H1 (cell line): ENCODE results near the gene RARB. TPM values are rescaled to one million over a fixed set of nuclear protein-coding genes. Genes with fewer than 3 reads are reported as not detected.

ENCODE experiments used
- CTCF ChIA-PET: fragments of 300-600 bp; sonication (Branson Sonifier 250); formaldehyde crosslinking; loops from one replicate; lab custom pipeline; 2021; ENCODE audit not compliant: partially characterized antibody; lab: Charles Lee
- POLR2A ChIA-PET: fragments of 300-600 bp; sonication (Branson Sonifier 250); formaldehyde crosslinking; loops from one replicate; lab custom pipeline; 2021; ENCODE audit warnings: inconsistent platforms; ENCODE audit not compliant: partially characterized antibody; lab: Charles Lee
- DNase-seq, 2 experiments: peaks; one replicate each; pipeline versions ENCODE4 v3.0.0 to v3.0.0-alpha.2; 2010 to 2022; ENCODE audit warnings: low spot score in 2 of 2, low read depth in 1 of 2, mixed read lengths in 1 of 2
- FAIRE-seq: peaks from 2 replicates; lab custom pipeline; 2011; peaks lifted over from hg19 to GRCh38; lab: Jason Lieb, UNC
- H2AFZ ChIP-seq: 2 replicates; pipeline ENCODE4 v1.8.1; 2012; ENCODE audit warnings: low read length, inconsistent platforms
- H2AK5ac ChIP-seq: 2 replicates; pipeline ENCODE4 v1.6.1; 2013; ENCODE audit warnings: low read depth, low read length
- H2BK120ac ChIP-seq: replicated peaks from 2 replicates; pipeline ENCODE3; 2013; ENCODE audit warnings: low read depth, low read length, inconsistent platforms
- H2BK12ac ChIP-seq: 2 replicates; pipeline ENCODE4 v1.6.1; 2013; ENCODE audit warnings: low read depth, low read length
- H2BK15ac ChIP-seq: 2 replicates; pipeline ENCODE4 v1.6.1; 2013; ENCODE audit warnings: low read length
- H2BK20ac ChIP-seq: 2 replicates; pipeline ENCODE4 v1.6.1; 2013; ENCODE audit warnings: low read length
- H2BK5ac ChIP-seq: 2 replicates; pipeline ENCODE4 v1.6.1; 2013; ENCODE audit warnings: low read depth, low read length
- H3K14ac ChIP-seq: 2 replicates; pipeline ENCODE4 v1.6.1; 2013; ENCODE audit warnings: inconsistent platforms; ENCODE audit not compliant: insufficient read length
- H3K18ac ChIP-seq: 2 replicates; pipeline ENCODE4 v1.6.1; 2013; ENCODE audit warnings: low read length; ENCODE audit errors: extremely low read depth
- H3K23ac ChIP-seq: 2 replicates; pipeline ENCODE4 v1.6.1; 2013; ENCODE audit warnings: inconsistent platforms; ENCODE audit not compliant: insufficient read length
- H3K23me2 ChIP-seq: 2 replicates; pipeline ENCODE4 v1.6.1; 2013; ENCODE audit warnings: low read depth, low read length
- H3K27ac ChIP-seq: 2 replicates; pipeline ENCODE4 v1.6.1; 2011; ENCODE audit warnings: low read depth, low read length, inconsistent platforms
- H3K27me3 ChIP-seq, 4 experiments: replicated peaks in 1 of 4; 1 replicate in 1 of 4; 2 replicates in 3 of 4; pipeline versions ENCODE4 v1.6.1 to v1.8.1; 2011 to 2013; ENCODE audit warnings: low read length in 3 of 4, mild to moderate bottlenecking in 3 of 4, inconsistent platforms in 2 of 4, mixed read lengths in 2 of 4, moderate library complexity in 1 of 4; ENCODE audit not compliant: control insufficient read depth in 3 of 4, insufficient read depth in 3 of 4; ENCODE audit errors: extremely low read depth in 1 of 4
- H3K36me3 ChIP-seq, 4 experiments: 2 replicates each; pipeline versions ENCODE4 v1.6.1 to v1.8.1; 2011 to 2013; ENCODE audit warnings: mild to moderate bottlenecking in 4 of 4, low read length in 3 of 4, moderate library complexity in 2 of 4, control low read depth in 1 of 4, inconsistent platforms in 1 of 4; ENCODE audit not compliant: insufficient read depth in 4 of 4, control insufficient read depth in 2 of 4
- H3K4ac ChIP-seq: replicated peaks from 2 replicates; pipeline ENCODE3; 2013; ENCODE audit warnings: low read length, low read depth, mixed read lengths, inconsistent platforms; ENCODE audit not compliant: insufficient read length
- H3K4me1 ChIP-seq, 4 experiments: replicated peaks in 1 of 4; 1 replicate in 1 of 4; 2 replicates in 3 of 4; pipeline versions ENCODE4 v1.6.1 to v1.8.1; 2011 to 2013; ENCODE audit warnings: low read length in 3 of 4, inconsistent platforms in 2 of 4, mixed read lengths in 1 of 4; ENCODE audit not compliant: insufficient read depth in 4 of 4, control insufficient read depth in 3 of 4
- H3K4me2 ChIP-seq, 2 experiments: 2 replicates each; pipeline versions ENCODE4 v1.6.1 to v1.8.1; 2011 to 2013; ENCODE audit warnings: low read depth in 2 of 2, low read length in 2 of 2, control low read depth in 1 of 2, inconsistent platforms in 1 of 2, mild to moderate bottlenecking in 1 of 2; ENCODE audit not compliant: insufficient read depth in 1 of 2
- H3K4me3 ChIP-seq, 4 experiments: fragments of 200-600, 300-600 bp in 1 of 4; sonication (generic), shearing (Covaris generic), sonication (Bioruptor Twin) in 1 of 4; 2 replicates each; pipeline versions ENCODE4 v1.5.1 to v1.8.1; 2011 to 2016; ENCODE audit warnings: low read length in 4 of 4, low read depth in 3 of 4, control low read depth in 2 of 4, inconsistent platforms in 2 of 4, mild to moderate bottlenecking in 2 of 4, mixed read lengths in 1 of 4, moderate library complexity in 1 of 4; ENCODE audit not compliant: insufficient read depth in 2 of 4; ENCODE audit errors: extremely low read depth in 1 of 4
- H3K56ac ChIP-seq: replicated peaks from 2 replicates; pipeline ENCODE3; 2013; ENCODE audit warnings: low read depth, mild to moderate bottlenecking, mixed read lengths, low read length, inconsistent platforms; ENCODE audit not compliant: insufficient read length
- H3K79me1 ChIP-seq: 2 replicates; pipeline ENCODE4 v1.6.1; 2013; ENCODE audit warnings: low read depth, low read length, control low read depth
- H3K79me2 ChIP-seq, 2 experiments: 2 replicates each; pipeline versions ENCODE4 v1.6.1 to v1.8.1; 2012 to 2013; ENCODE audit warnings: low read length in 2 of 2, mild to moderate bottlenecking in 2 of 2, inconsistent platforms in 1 of 2; ENCODE audit not compliant: insufficient read depth in 2 of 2, control insufficient read depth in 1 of 2
- H3K9ac ChIP-seq, 4 experiments: replicated peaks in 1 of 4; 1 replicate in 1 of 4; 2 replicates in 3 of 4; pipeline versions ENCODE4 v1.6.1 to v1.8.1; 2011 to 2013; ENCODE audit warnings: low read depth in 3 of 4, low read length in 3 of 4, control low read depth in 2 of 4, mild to moderate bottlenecking in 2 of 4, moderate library complexity in 2 of 4, inconsistent platforms in 1 of 4; ENCODE audit errors: extremely low read depth in 1 of 4
- H3K9me3 ChIP-seq, 2 experiments: 2 replicates each; pipeline versions ENCODE4 v1.6.1 to v1.8.1; 2012 to 2013; ENCODE audit warnings: mild to moderate bottlenecking in 2 of 2, moderate library complexity in 2 of 2, control low read depth in 1 of 2, inconsistent platforms in 1 of 2, low read depth in 1 of 2, low read length in 1 of 2, mixed read lengths in 1 of 2; ENCODE audit not compliant: insufficient read depth in 2 of 2
- H4K20me1 ChIP-seq, 2 experiments: replicated peaks in 1 of 2; 2 replicates each; pipeline versions ENCODE3 to v1.8.1; 2011 to 2013; ENCODE audit warnings: inconsistent platforms in 2 of 2, low read length in 2 of 2, mild to moderate bottlenecking in 1 of 2; ENCODE audit not compliant: insufficient read depth in 2 of 2, control insufficient read depth in 1 of 2
- H4K5ac ChIP-seq: 2 replicates; pipeline ENCODE4 v1.6.1; 2013; ENCODE audit warnings: low read length, low read depth, mixed read lengths, inconsistent platforms; ENCODE audit not compliant: insufficient read length
- H4K8ac ChIP-seq: 2 replicates; pipeline ENCODE4 v1.8.0; 2013; ENCODE audit warnings: mild to moderate bottlenecking, moderate library complexity, low read length, inconsistent platforms; ENCODE audit not compliant: insufficient read depth; ENCODE audit errors: extremely low read depth
- H4K91ac ChIP-seq: replicated peaks from 2 replicates; pipeline ENCODE3; 2013; ENCODE audit warnings: low read length, mixed read lengths, inconsistent platforms; ENCODE audit not compliant: insufficient read length
- KDM5A ChIP-seq: fragments of 200-600 bp; IDR thresholded peaks from 2 replicates; pipeline ENCODE4 v1.7.1; 2012; ENCODE audit warnings: mild to moderate bottlenecking, low read length, inconsistent platforms, mixed read lengths
- WGBS, 2 experiments: shearing (Covaris generic) in 1 of 2; methylation state at CpG; one replicate each; pipeline versions ENCODE4 v1.1.6 to v1.1.7; 2013 to 2015; ENCODE audit warnings: low lambda C conversion rate in 2 of 2, mixed read lengths in 2 of 2, inconsistent platforms in 1 of 2, low coverage in 1 of 2, missing lambda C conversion rate in 1 of 2; ENCODE audit not compliant: insufficient replicate concordance in 2 of 2, insufficient coverage in 1 of 2, insufficient read length in 1 of 2; ENCODE audit errors: extremely low coverage in 1 of 2, missing lambda C conversion rate in 1 of 2; 5-methylcytosine and 5-hydroxymethylcytosine counted together
- polyA plus RNA-seq, 7 experiments: library from polyadenylated mRNA; depleted of rRNA in 3 of 7; stranded (reverse) in 5 of 7; unstranded in 2 of 7; fragments of >200 nt in 5 of 7; fragments of 200-250 nt in 2 of 7; gene quantifications; 1 replicate in 5 of 7; 2 replicates in 1 of 7; 4 replicates in 1 of 7; pipeline versions ENCODE4 v1.2.1 to v1.2.3, GENCODE V29; 2011 to 2013; ENCODE audit warnings: missing spikeins in 2 of 7, mixed read lengths in 2 of 7
- total RNA-seq: library from RNA; stranded (reverse); fragmentation: NEBNext Ultra II Directional; extraction: Animal tissue kit (Norgen Biotek cat#: 25700); gene quantifications from 2 replicates; pipeline ENCODE4 v1.2.1, GENCODE V29; 2021

Gene RARB
- total and polyA plus RNA-seq, 2 of the 8 experiments (the other 6 are each of a cell fraction or from before 2014, with no cell fraction given): 0.15 to 0.22 TPM

- Histone ChIP-seq H3K79me1 (no peaks in the 10 kb centered on the region), H2BK5ac (no peak overlapping the region), H3K23me2 (no peaks in the 10 kb centered on the region), H4K91ac (no peak overlapping the region), H3K9me3 (no peaks in the 10 kb centered on the region), H3K27ac (no peak overlapping the region), H3K79me2 (no peaks in the 10 kb centered on the region), H2AFZ (no peak overlapping the region), H3K14ac (no peak overlapping the region), H4K8ac (no peak overlapping the region), H3K23ac (no peak overlapping the region), H2BK15ac (no peak overlapping the region), H3K36me3 (no peaks in the 10 kb centered on the region), H3K4me1 (peaks cover 0 to under 1% (median 0%) of the 10 kb centered on the region in 4 experiments; a peak in 2 of 7 replicates), H4K20me1 (no peaks in the 10 kb centered on the region), H4K5ac (no peak overlapping the region), H2BK120ac (no peak overlapping the region), H2BK12ac (no peak overlapping the region), H3K56ac (no peak overlapping the region), H2BK20ac (no peak overlapping the region), H3K4me2 (no peak overlapping the region), H2AK5ac (no peak overlapping the region)
- WGBS, 2 experiments: 89% methylated on average over 5 of the region's 5 CpGs; no CpG with 5 or more reads in 1 of the 2 experiments
- CTCF ChIA-PET: interaction anchor here (0.6 to 11.9 kb wide), 8 partner anchors 9 to 629 kb away, joined by 3 to 138 read pairs (median 4); no protein-coding TSS in a partner anchor
- POLR2A ChIA-PET: no interaction called here
- FAIRE-seq (no peak), DNase-seq (no peak)
- no peak for TF ChIP-seq KDM5A
- TF ChIP-seq, all 59 proteins: peak for 0
- Histone ChIP-seq H3K18ac (no peak overlapping the region), H3K4me3 (no peak overlapping the region), H3K4ac (no peak overlapping the region), H3K9ac (no peak overlapping the region), H3K27me3 (no peaks in the 10 kb centered on the region)
Observed at GRCh38 chr3:25587526-25587925, 159.5 kb downstream of the RARB start.
